Endothelial cell (in vitro differentiated cells): Measurements from ENCODE around the gene BACE1. TPM values are rescaled to one million over a fixed set of nuclear protein-coding genes. Genes with fewer than 3 reads are reported as not detected.
"Not testable (repeated sequence)": the region's sequence is repeated elsewhere in the genome, so short reads cannot be mapped to it uniquely, and the experiment has no call there.

Experiments
- DNase-seq: peaks from one replicate; pipeline ENCODE4 v3.0.0; 2021; ENCODE audit warnings: low spot score
- H3K27ac Mint-ChIP-seq: one replicate; pipeline ENCODE4 v1.8.0; 2021; ENCODE audit warnings: mixed read lengths, inconsistent platforms; ENCODE audit not compliant: unreplicated experiment
- H3K27me3 Mint-ChIP-seq: one replicate; pipeline ENCODE4 v1.8.0; 2021; ENCODE audit warnings: mild to moderate bottlenecking, moderate library complexity, mixed read lengths, inconsistent platforms; ENCODE audit not compliant: unreplicated experiment
- H3K36me3 Mint-ChIP-seq: one replicate; pipeline ENCODE4 v1.8.0; 2021; ENCODE audit warnings: mild to moderate bottlenecking, low read depth, mixed read lengths, inconsistent platforms; ENCODE audit not compliant: unreplicated experiment
- H3K4me1 Mint-ChIP-seq: one replicate; pipeline ENCODE4 v1.8.0; 2021; ENCODE audit warnings: mild to moderate bottlenecking, mixed read lengths, inconsistent platforms; ENCODE audit not compliant: unreplicated experiment
- H3K4me3 Mint-ChIP-seq: one replicate; pipeline ENCODE4 v1.8.0; 2021; ENCODE audit warnings: mild to moderate bottlenecking, mixed read lengths, inconsistent platforms; ENCODE audit not compliant: unreplicated experiment
- H3K9me3 Mint-ChIP-seq: one replicate; pipeline ENCODE4 v1.8.0; 2021; ENCODE audit warnings: mixed read lengths, inconsistent platforms; ENCODE audit not compliant: unreplicated experiment
- total RNA-seq: library from RNA; stranded (reverse); fragmentation: NEBNext Ultra II Directional; extraction: Animal tissue kit (Norgen Biotek cat#: 25700); gene quantifications from one replicate; pipeline ENCODE4 v1.2.1, GENCODE V29; 2021; ENCODE audit not compliant: unreplicated experiment
- TF ChIP-seq, protein P1 (sequence below): fragments of 200-600 bp; sonication (generic); IDR thresholded peaks from one replicate; pipeline ENCODE4 v1.5.0; 2021; ENCODE audit warnings: antibody characterized with exemption; ENCODE audit not compliant: unreplicated experiment

The BACE1 gene
- total RNA-seq, 1 donor from 2014 or later, result 28.4 TPM

DNA sequence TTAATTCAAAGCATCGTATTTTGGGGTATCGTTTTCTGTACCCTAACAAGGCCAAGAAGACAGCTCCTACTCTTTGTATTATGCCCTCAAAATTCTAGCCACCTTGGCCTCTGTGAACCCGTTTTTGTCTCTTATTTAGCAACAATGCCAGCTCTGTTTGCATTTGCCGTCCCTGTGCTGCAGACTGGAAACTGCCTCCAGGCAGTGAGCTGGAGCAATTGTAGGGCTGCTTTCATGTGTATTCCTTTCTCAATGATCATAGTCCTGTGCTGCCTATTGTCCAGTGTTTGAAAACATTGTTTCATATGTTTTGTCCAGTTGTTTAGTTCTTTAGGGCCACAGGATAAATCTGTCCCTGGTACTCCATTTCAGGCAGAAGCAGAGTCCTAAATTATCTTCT lies 44.8 kb downstream of the BACE1 start:
- no peak for DNase-seq
- H3K36me3 Mint-ChIP-seq, result peaks cover 15% of the 10 kb centered on the region
- H3K4me3 Mint-ChIP-seq, result no peak overlapping the region
- H3K9me3 Mint-ChIP-seq, result no peaks in the 10 kb centered on the region
- TF ChIP-seq, protein P1, sequence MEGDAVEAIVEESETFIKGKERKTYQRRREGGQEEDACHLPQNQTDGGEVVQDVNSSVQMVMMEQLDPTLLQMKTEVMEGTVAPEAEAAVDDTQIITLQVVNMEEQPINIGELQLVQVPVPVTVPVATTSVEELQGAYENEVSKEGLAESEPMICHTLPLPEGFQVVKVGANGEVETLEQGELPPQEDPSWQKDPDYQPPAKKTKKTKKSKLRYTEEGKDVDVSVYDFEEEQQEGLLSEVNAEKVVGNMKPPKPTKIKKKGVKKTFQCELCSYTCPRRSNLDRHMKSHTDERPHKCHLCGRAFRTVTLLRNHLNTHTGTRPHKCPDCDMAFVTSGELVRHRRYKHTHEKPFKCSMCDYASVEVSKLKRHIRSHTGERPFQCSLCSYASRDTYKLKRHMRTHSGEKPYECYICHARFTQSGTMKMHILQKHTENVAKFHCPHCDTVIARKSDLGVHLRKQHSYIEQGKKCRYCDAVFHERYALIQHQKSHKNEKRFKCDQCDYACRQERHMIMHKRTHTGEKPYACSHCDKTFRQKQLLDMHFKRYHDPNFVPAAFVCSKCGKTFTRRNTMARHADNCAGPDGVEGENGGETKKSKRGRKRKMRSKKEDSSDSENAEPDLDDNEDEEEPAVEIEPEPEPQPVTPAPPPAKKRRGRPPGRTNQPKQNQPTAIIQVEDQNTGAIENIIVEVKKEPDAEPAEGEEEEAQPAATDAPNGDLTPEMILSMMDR, result no peak
- H3K4me1 Mint-ChIP-seq, result no peaks in the 10 kb centered on the region
- H3K27me3 Mint-ChIP-seq, result no peaks in the 10 kb centered on the region
- H3K27ac Mint-ChIP-seq, result no peak overlapping the region

DNA sequence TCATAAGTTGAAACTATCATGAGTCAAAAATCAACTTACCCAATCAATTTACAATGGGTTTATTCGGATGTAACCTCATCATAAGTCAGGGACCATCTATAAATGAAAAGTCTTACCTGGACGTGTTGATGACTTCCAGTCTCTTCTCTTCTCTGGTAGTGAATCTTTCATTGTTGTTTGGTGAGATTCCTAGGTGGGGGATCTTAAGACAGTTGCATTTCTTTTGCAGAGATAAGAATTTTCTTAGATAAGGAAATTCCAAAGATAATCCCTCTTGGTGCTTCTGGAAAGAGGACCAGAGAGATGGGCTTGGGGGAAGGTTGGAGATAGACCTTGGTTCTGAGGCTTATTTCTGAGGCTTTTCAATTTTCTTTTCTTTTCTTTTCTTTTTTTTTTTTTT lies 46.2 kb downstream of the BACE1 start:
- peaks cover 15% of the 10 kb centered on the region for H3K36me3 Mint-ChIP-seq
- H3K9me3 Mint-ChIP-seq, result no peaks in the 10 kb centered on the region
- no peak overlapping the region for H3K4me3 Mint-ChIP-seq
- no peak for DNase-seq
- no peaks in the 10 kb centered on the region for H3K27me3 Mint-ChIP-seq
- H3K27ac Mint-ChIP-seq, result no peak overlapping the region
- TF ChIP-seq, protein P1, result no peak
- H3K4me1 Mint-ChIP-seq, result no peaks in the 10 kb centered on the region

GRCh38 chr11:117265745-117266144 lies 50.3 kb downstream of the BACE1 start:
- Mint-ChIP-seq H3K4me3 (no peak overlapping the region), H3K36me3 (peaks cover 12% of the 10 kb centered on the region), H3K27me3 (no peaks in the 10 kb centered on the region), H3K27ac (no peak overlapping the region), H3K9me3 (no peaks in the 10 kb centered on the region), H3K4me1 (no peaks in the 10 kb centered on the region)
- TF ChIP-seq, protein P1, result no peak
- DNase-seq, result no peak

- not testable (repeated sequence) for H3K27me3 Mint-ChIP-seq, H3K27ac Mint-ChIP-seq, H3K4me3 Mint-ChIP-seq, H3K4me1 Mint-ChIP-seq, H3K36me3 Mint-ChIP-seq, H3K9me3 Mint-ChIP-seq, DNase-seq
Measured at GRCh38 chr11:117264624-117265323, 51.3 kb downstream of the BACE1 start.

DNA sequence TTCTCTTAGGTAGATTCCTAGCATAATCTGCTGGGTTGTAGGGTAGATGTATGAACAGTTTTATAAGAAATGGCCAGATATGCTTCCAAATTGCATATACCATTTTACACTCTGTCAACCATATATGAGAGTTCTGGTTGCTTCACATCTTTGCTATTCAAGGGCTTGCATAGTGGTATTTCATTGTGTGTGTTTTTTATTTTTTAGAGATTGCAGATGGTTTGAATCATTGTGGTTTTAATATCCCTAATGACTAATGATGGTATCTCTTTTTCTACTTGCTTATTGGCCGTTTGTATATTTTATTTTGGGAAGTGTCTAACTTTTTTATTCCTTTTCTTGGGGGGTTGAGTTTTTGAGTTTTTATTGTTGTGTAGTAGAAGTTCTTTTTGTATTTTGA lies 56.6 kb downstream of the BACE1 start:
- H3K27me3 Mint-ChIP-seq, result no peaks in the 10 kb centered on the region
- H3K9me3 Mint-ChIP-seq, result no peaks in the 10 kb centered on the region
- DNase-seq, result no peak
- TF ChIP-seq, protein P1, result no peak
- no peak overlapping the region for H3K4me3 Mint-ChIP-seq
- H3K36me3 Mint-ChIP-seq, result peaks cover 14% of the 10 kb centered on the region
- no peaks in the 10 kb centered on the region for H3K4me1 Mint-ChIP-seq
- H3K27ac Mint-ChIP-seq, result no peak overlapping the region
